ENCODE data around the gene KRT37.

KRT37 gene

DNA sequence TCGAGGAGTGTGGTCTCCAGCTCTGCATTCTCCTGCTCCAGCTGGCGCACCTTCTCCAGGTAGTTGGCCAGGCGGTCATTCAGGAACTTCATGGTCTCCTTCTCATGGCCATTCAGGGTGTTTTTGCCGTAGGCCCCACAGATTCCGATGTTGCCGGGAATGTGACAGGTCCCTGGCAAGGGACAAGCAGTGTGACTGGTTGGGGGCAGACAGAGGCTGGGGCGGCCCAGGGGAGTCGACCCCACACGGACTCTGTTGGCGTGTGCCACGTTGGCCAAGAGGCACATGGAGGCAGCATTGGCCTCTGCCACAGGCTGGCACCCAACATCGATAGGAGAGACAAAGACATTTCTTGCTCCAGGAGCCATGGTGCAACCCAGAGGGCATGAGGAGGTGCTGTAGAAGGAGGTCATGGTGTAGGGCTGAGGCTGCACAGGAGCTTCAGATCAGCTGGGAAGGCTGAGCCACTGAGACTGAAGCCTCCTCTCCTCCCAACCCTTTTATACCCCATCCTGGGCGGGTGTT lies at the start of gene KRT37:
TSS of gene KRT37 (minus strand) at position 475 of the 525 bp plus-strand sequence. CDS start at position 413, 62 bp downstream.
- POLR2A ChIA-PET: no interaction called here
- no peak for DNase-seq (ENCODE audit: extremely low spot score)
- no peak for TF ChIP-seq CTCF (IDR thresholded peaks at IDR 0.05; ENCODE audit: control extremely low read depth, extremely low read depth, low read depth, missing control alignments)
- CTCF ChIA-PET: no interaction called here

DNA sequence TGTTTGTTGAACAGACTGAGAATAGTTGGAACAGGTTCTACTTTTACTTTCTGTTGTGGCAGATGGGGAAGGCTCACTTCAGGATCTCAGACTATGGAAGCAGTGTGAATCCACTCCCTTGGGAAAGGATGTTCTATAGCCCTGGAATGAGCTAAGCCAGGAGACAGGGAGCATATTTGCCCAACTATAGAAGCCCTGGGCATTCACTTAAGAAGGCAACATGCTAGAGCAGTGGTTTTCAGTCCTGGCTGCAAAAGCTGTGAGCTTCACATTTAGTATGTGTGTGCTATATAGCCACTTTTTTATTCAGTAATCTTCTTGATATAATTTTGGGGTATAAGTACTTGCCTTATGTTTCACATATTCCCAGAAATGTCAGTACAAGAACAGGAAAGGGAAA lies 44.0 kb upstream of the KRT37 start:
- POLR2A ChIA-PET: no interaction called here
- no peak for TF ChIP-seq CTCF (IDR thresholded peaks at IDR 0.05; ENCODE audit: control extremely low read depth, extremely low read depth, low read depth, missing control alignments)

GRCh38 chr17:41467561-41467960 lies 43.2 kb upstream of the KRT37 start:
- POLR2A ChIA-PET: no interaction called here
- CTCF ChIA-PET: interaction anchor here (1.9 kb wide), 1 partner anchor 10 kb away, joined by 5 read pairs; no protein-coding TSS in a partner anchor
- no peak for DNase-seq (ENCODE audit: extremely low spot score)
- no peak for TF ChIP-seq CTCF (IDR thresholded peaks at IDR 0.05; ENCODE audit: control extremely low read depth, extremely low read depth, low read depth, missing control alignments)

More for the DNA sequence above, 44.0 kb upstream of the KRT37 start:
- CTCF ChIA-PET: no interaction called here
- no peak for DNase-seq (ENCODE audit: extremely low spot score)

DNA sequence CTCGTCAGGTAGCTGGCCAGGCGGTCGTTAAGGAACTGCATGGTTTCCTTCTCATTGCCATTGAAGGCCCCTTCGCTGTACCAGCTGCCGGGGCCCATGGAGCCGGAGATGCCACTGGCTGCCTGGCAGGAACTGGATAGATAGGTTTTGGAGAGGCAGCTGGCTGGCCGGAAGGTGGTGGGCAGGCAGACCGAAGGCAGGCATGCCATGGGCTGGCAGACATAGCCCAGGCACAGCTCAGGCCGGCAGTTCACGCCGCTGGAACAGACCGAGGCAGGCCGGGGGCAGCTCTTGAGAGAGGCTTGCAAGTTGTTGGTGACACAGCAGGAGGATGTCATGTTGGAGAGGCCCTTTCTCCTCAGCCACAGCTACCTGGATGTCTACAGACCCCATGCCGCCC lies 42.6 kb upstream of the KRT37 start, which contains the start of gene KRT32:
TSS of gene KRT32 (minus strand) at position 399 of the 400 bp plus-strand sequence. CDS start at position 338, 61 bp downstream.
- POLR2A ChIA-PET: no interaction called here
- CTCF ChIA-PET: interaction anchor here (1.9 kb wide), 1 partner anchor 11 kb away, joined by 5 read pairs; no protein-coding TSS in a partner anchor
- DNase-seq (ENCODE audit: extremely low spot score): no peak
- no peak for TF ChIP-seq CTCF (IDR thresholded peaks at IDR 0.05; ENCODE audit: control extremely low read depth, extremely low read depth, low read depth, missing control alignments)

DNA sequence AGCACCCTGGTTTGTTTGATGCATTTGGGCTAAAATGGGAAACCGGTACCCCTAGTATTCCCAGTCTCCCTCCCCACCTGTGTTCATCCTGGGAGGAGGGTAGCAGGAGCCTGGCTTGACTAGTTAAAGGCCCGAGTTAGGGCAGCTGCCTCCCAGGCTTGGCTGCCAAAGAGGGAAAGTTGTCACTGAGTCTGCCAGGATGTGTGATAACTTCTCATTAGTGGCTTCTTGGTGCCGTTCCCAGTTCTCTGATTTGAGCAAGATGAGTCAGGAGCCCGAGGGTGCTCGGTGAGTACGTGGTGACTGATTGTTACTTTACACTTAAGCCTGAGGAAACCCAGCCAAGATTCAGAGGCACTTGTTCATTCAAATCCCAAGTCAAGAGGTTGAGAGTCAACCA lies 40.3 kb upstream of the KRT37 start:
- CTCF ChIA-PET: no interaction called here
- no peak for TF ChIP-seq CTCF (IDR thresholded peaks at IDR 0.05; ENCODE audit: control extremely low read depth, extremely low read depth, low read depth, missing control alignments)
- POLR2A ChIA-PET: no interaction called here
- DNase-seq (ENCODE audit: extremely low spot score): no peak

GRCh38 chr17:41464173-41464572 lies 39.8 kb upstream of the KRT37 start:
- DNase-seq (ENCODE audit: extremely low spot score): no peak
- TF ChIP-seq CTCF (IDR thresholded peaks at IDR 0.05; ENCODE audit: control extremely low read depth, extremely low read depth, low read depth, missing control alignments): no peak
- ChIA-PET POLR2A (no interaction called here), CTCF (interaction anchor here (0.8 to 1.5 kb wide), 3 partner anchors 10 to 16 kb away, joined by 3 to 5 read pairs (median 3); no protein-coding TSS in a partner anchor)
